ENCODE measurements around the gene ACOX3.

The ACOX3 gene

GRCh38 chr4:8321771-8322170 lies 118.8 kb downstream of the ACOX3 start:
- no peak for DNase-seq (ENCODE audit: low read depth in 2 of 2)

- DNase-seq (ENCODE audit: low read depth in 2 of 2) = no peak
Measured at GRCh38 chr4:8321220-8321619, 119.3 kb downstream of the ACOX3 start.

GRCh38 chr4:8320386-8320750 lies 120.2 kb downstream of the ACOX3 start:
- DNase-seq (ENCODE audit: low read depth in 2 of 2) = no peak

GRCh38 chr4:8319731-8320385 lies 120.7 kb downstream of the ACOX3 start:
- no peak for DNase-seq (ENCODE audit: low read depth in 2 of 2)

GRCh38 chr4:8319061-8319460 lies 121.5 kb downstream of the ACOX3 start:
- no peak for DNase-seq (ENCODE audit: low read depth in 2 of 2)

GRCh38 chr4:8318509-8318908 lies 122.0 kb downstream of the ACOX3 start:
- DNase-seq (ENCODE audit: low read depth in 2 of 2) = no peak

- DNase-seq (ENCODE audit: low read depth in 2 of 2) = no peak
Measured at GRCh38 chr4:8317474-8317873, 123.0 kb downstream of the ACOX3 start.

GRCh38 chr4:8316911-8317351 lies 123.6 kb downstream of the ACOX3 start:
- DNase-seq (ENCODE audit: low read depth in 2 of 2) = no peak
